AG04449 (cell line): ENCODE data around the gene CCDC171.

Experiments
- CTCF ChIA-PET: fragments of 350-600 bp; formaldehyde crosslinking; extraction: SDS; loops from one replicate; lab custom pipeline; 2021; ENCODE audit warnings: antibody characterized with exemption; lab: Yijun Ruan, JAX
- POLR2A ChIA-PET: fragments of 400-600, 350-600 bp; formaldehyde crosslinking; extraction: SDS; loops from one replicate; lab custom pipeline; 2020; ENCODE audit warnings: antibody characterized with exemption, inconsistent platforms; lab: Yijun Ruan, JAX
- DNase-seq: peaks from one replicate; pipeline ENCODE4 v3.0.0-alpha.2; 2010; ENCODE audit warnings: low read depth, low spot score
- H3K4me3 ChIP-seq: 2 replicates; pipeline ENCODE4 v1.5.1; 2011; ENCODE audit warnings: low read depth, mild to moderate bottlenecking, control low read depth, low read length
- CTCF ChIP-seq: IDR thresholded peaks from one replicate; pipeline ENCODE4 v1.5.1; 2011; ENCODE audit warnings: mild to moderate bottlenecking, moderate library complexity, low read length, control low read depth, inconsistent platforms; ENCODE audit not compliant: insufficient read depth; ENCODE audit errors: missing control alignments

The CCDC171 gene

GRCh38 chr9:15967068-15967467 is 414.2 kb downstream of the CCDC171 start:
- ChIA-PET POLR2A (no interaction called here), CTCF (no interaction called here)
- TF ChIP-seq CTCF: no peak
- H3K4me3 ChIP-seq: no peak overlapping the region
- no peak for DNase-seq

- DNase-seq: no peak
- no peak overlapping the region for H3K4me3 ChIP-seq
- ChIA-PET CTCF (interaction anchor here (1.8 kb wide), 1 partner anchor 23 kb away, joined by 5 read pairs; no protein-coding TSS in a partner anchor), POLR2A (no interaction called here)
- TF ChIP-seq CTCF: no peak
Measured at GRCh38 chr9:15972760-15973159, 419.9 kb downstream of the CCDC171 start.

- no peak for TF ChIP-seq CTCF
- POLR2A ChIA-PET: no interaction called here
- no peak for DNase-seq
- CTCF ChIA-PET: interaction anchor here (1.0 kb wide), 1 partner anchor 15 kb away, joined by 3 read pairs; no protein-coding TSS in a partner anchor
- H3K4me3 ChIP-seq: no peak overlapping the region
Measured at GRCh38 chr9:15975101-15975778, 422.4 kb downstream of the CCDC171 start.

- TF ChIP-seq CTCF: no peak
- POLR2A ChIA-PET: no interaction called here
- CTCF ChIA-PET: interaction anchor here (1.3 kb wide), 1 partner anchor 10 kb away, joined by 4 read pairs; no protein-coding TSS in a partner anchor
- DNase-seq: no peak
- no peak overlapping the region for H3K4me3 ChIP-seq
Measured at GRCh38 chr9:15977438-15977837, 424.6 kb downstream of the CCDC171 start.

- TF ChIP-seq CTCF: no peak
- no peak for DNase-seq
- ChIA-PET CTCF (interaction anchor here (1.3 kb wide), 1 partner anchor 15 kb away, joined by 4 read pairs; no protein-coding TSS in a partner anchor), POLR2A (no interaction called here)
- H3K4me3 ChIP-seq: no peak overlapping the region
Measured at GRCh38 chr9:15982182-15982581, 429.3 kb downstream of the CCDC171 start.

GRCh38 chr9:15999422-16000339 is 446.8 kb downstream of the CCDC171 start:
- peak; percentile 81 for DNase-seq
- POLR2A ChIA-PET: no interaction called here
- no peak overlapping the region for H3K4me3 ChIP-seq
- TF ChIP-seq CTCF: no peak
- CTCF ChIA-PET: no interaction called here
